ENCODE results near the gene MED29. TPM values are rescaled to one million over a fixed set of nuclear protein-coding genes. Genes with fewer than 3 reads are reported as not detected.

MED29 gene
- total RNA-seq, 6 experiments from 2014 or later: 19.4 to 38.1 (median 24.1) TPM

DNA sequence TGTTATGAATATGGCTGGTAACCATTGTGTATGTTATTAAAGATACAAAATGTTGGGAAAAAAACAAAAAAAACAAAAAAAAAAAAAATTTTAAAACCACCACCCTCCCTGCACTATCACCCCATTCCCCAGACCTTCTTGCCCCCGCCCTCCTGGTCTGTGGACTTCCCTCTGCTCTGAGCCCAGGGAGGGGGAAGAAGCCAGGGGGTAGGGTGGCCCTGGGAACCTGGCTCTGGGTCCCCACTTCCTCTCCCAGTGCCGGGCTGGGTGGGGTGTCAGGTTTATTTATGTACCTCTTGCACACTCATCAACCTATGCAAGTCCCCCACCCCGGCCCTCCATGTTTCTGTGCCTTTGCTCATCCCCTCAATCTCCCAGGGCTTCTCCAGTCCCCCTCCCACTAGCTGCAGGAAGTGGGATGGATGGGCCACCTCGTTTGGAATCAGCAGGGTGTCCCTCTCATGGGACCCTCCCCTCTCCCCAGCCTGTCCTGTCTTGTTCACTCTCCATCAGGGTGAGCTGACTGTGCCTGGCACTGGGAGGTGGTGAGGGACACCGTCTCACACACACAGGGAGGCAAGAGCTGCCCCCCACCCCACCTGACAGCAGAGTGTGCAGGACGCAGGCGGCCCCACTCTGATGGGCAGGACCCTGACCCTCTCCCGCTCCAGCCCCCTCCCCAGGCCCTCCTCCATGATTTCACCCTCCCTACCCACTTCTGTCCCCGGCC is 6.2 kb upstream of the MED29 start:
- 80% methylated on average over 7 of the region's 9 CpGs for WGBS (ENCODE audit: insufficient coverage, low coverage, low lambda C conversion rate, missing lambda C conversion rate)
- ATAC-seq (peak in 1 of 4 donors; percentile 6), DNase-seq (no peak)
- Histone ChIP-seq H3K4me3 (no peak overlapping the region), H3K36me3 (peaks cover 0 to 61% (median 23%) of the 10 kb centered on the region in 4 donors), H3K4me1 (peaks cover 0 to 5% (median 1%) of the 10 kb centered on the region in 4 donors), H3K27ac (no peak overlapping the region), H3K9me3 (no peaks in the 10 kb centered on the region), H3K27me3 (no peaks in the 10 kb centered on the region)
- no peak for TF ChIP-seq POLR2A (IDR thresholded peaks at IDR 0.05)
- no peak for TF ChIP-seq CTCF (IDR thresholded peaks at IDR 0.05)
- intact Hi-C loops (cut with DNase I): no loop called here

- no peak for TF ChIP-seq CTCF (IDR thresholded peaks at IDR 0.05)
- TF ChIP-seq POLR2A (IDR thresholded peaks at IDR 0.05): no peak
- H3K4me1 ChIP-seq: peaks cover 0 to 8% (median 4%) of the 10 kb centered on the region in 4 donors
- WGBS (ENCODE audit: insufficient coverage, low coverage, low lambda C conversion rate, missing lambda C conversion rate): 70% methylated on average over 12 of the region's 20 CpGs
These were observed 5.4 kb upstream of the MED29 start for GRCh38 chr19:39385629-39386411.

GRCh38 chr19:39386557-39386956 is 4.6 kb upstream of the MED29 start:
- TF ChIP-seq CTCF (IDR thresholded peaks at IDR 0.05) (no peak), POLR2A (IDR thresholded peaks at IDR 0.05) (no peak)
- 87% methylated on average over 7 of the region's 7 CpGs for WGBS (ENCODE audit: insufficient coverage, low coverage, low lambda C conversion rate, missing lambda C conversion rate)

More at GRCh38 chr19:39385629-39386411, 5.4 kb upstream of the MED29 start:
- Histone ChIP-seq H3K27me3 (no peaks in the 10 kb centered on the region), H3K9me3 (no peaks in the 10 kb centered on the region), H3K36me3 (peaks cover 0 to 53% (median 18%) of the 10 kb centered on the region in 4 donors), H3K27ac (no peak overlapping the region), H3K4me3 (no peak overlapping the region)
- intact Hi-C loops (cut with DNase I): no loop called here
- ATAC-seq (no peak), DNase-seq (no peak)

DNA sequence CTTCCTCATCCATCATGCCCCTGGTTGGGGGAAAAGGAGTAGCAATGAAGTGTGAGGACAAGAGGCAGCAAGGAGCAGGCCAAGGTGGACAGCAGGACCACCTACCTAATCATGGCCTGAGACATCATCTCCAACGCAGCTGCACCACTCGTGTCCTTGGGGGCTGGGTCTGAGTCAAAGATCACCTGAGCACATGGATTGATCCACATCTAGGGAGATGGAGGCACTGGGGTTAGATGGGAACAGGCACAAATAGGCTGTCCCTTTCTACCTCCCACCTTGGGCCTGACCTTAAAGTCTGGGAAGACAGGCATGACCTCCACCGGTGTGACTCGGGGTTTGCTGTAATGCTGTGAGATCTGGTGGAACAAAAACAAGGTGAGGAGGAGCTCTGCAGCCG is 2.5 kb upstream of the MED29 start:
- peaks cover 0 to 40% (median 9%) of the 10 kb centered on the region in 4 donors for H3K36me3 ChIP-seq
- WGBS (ENCODE audit: insufficient coverage, low coverage, low lambda C conversion rate, missing lambda C conversion rate): 100% methylated on average over 2 of the region's 5 CpGs
- H3K27ac ChIP-seq: no peak overlapping the region
- DNase-seq (no peak), ATAC-seq (no peak)
- H3K4me3 ChIP-seq: no peak overlapping the region
- no peak for TF ChIP-seq POLR2A (IDR thresholded peaks at IDR 0.05)
- TF ChIP-seq CTCF (IDR thresholded peaks at IDR 0.05): no peak
- H3K4me1 ChIP-seq: peaks cover 0 to 18% (median 11%) of the 10 kb centered on the region in 4 donors
- no peaks in the 10 kb centered on the region for H3K9me3 ChIP-seq
- intact Hi-C loops (cut with DNase I): no loop called here
- H3K27me3 ChIP-seq: no peaks in the 10 kb centered on the region

More at GRCh38 chr19:39386557-39386956, 4.6 kb upstream of the MED29 start:
- H3K9me3 ChIP-seq: no peaks in the 10 kb centered on the region
- ATAC-seq (no peak), DNase-seq (no peak)
- no peak overlapping the region for H3K27ac ChIP-seq
- H3K4me1 ChIP-seq: peaks cover 0 to 9% (median 4%) of the 10 kb centered on the region in 4 donors
- H3K27me3 ChIP-seq: no peaks in the 10 kb centered on the region
- peaks cover 0 to 46% (median 13%) of the 10 kb centered on the region in 4 donors for H3K36me3 ChIP-seq
- intact Hi-C loops (cut with DNase I): no loop called here
- H3K4me3 ChIP-seq: no peak overlapping the region
